ENCODE results near the gene SLC35F3.

DNA sequence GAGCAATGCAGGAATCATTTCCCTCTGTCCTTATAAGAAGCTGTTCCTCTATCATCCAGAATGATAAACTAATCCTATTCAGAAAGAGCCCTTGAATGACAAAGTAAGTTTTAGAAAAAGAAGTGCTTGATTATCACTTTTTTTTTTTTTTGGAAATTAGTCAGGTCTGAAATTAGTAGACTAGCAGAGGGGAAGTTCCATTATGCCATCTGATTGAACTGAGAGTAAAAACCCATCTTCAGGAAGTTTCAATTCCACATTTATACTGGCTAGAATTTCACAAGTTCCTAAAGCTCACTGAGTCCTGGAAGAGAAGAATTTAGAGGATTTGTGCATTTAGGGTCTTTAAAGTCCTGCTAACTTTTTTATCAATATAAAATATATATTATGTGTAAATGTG, 340.0 kb downstream of the SLC35F3 start:
- no peak for TF ChIP-seq POLR2A (IDR thresholded peaks at IDR 0.05)
- TF ChIP-seq, protein P1, sequence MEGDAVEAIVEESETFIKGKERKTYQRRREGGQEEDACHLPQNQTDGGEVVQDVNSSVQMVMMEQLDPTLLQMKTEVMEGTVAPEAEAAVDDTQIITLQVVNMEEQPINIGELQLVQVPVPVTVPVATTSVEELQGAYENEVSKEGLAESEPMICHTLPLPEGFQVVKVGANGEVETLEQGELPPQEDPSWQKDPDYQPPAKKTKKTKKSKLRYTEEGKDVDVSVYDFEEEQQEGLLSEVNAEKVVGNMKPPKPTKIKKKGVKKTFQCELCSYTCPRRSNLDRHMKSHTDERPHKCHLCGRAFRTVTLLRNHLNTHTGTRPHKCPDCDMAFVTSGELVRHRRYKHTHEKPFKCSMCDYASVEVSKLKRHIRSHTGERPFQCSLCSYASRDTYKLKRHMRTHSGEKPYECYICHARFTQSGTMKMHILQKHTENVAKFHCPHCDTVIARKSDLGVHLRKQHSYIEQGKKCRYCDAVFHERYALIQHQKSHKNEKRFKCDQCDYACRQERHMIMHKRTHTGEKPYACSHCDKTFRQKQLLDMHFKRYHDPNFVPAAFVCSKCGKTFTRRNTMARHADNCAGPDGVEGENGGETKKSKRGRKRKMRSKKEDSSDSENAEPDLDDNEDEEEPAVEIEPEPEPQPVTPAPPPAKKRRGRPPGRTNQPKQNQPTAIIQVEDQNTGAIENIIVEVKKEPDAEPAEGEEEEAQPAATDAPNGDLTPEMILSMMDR (IDR thresholded peaks at IDR 0.05): no peak
